Measurements from ENCODE around the gene PPP6R3.
"Not testable (repeated sequence)": the region's sequence is repeated elsewhere in the genome, so short reads cannot be mapped to it uniquely, and the experiment has no call there.

The PPP6R3 gene

GRCh38 chr11:68460741-68461574, at the start of gene PPP6R3:
Gene PPP6R3, plus strand, starts transcription at chr11:68460752. Its CDS starts 76,913 bp downstream, at chr11:68537665.
- DNase-seq, result no peak

- DNase-seq, result no peak
Measured at GRCh38 chr11:68411501-68411991, 49.0 kb upstream of the PPP6R3 start.

GRCh38 chr11:68412593-68413475, 47.7 kb upstream of the PPP6R3 start:
- DNase-seq, result no peak

- DNase-seq, result no peak
Measured at GRCh38 chr11:68413591-68413999, 47.0 kb upstream of the PPP6R3 start.

GRCh38 chr11:68414496-68415221, 45.9 kb upstream of the PPP6R3 start:
- DNase-seq, result no peak

- DNase-seq, result no peak
Measured at GRCh38 chr11:68416070-68416578, 44.4 kb upstream of the PPP6R3 start.

- no peak for DNase-seq
Measured at GRCh38 chr11:68418648-68419047, 41.9 kb upstream of the PPP6R3 start.

GRCh38 chr11:68420171-68420570, 40.4 kb upstream of the PPP6R3 start:
- no peak for DNase-seq

GRCh38 chr11:68423481-68423880, 37.1 kb upstream of the PPP6R3 start:
- DNase-seq, result no peak

- DNase-seq, result no peak
Measured at GRCh38 chr11:68424101-68424632, 36.4 kb upstream of the PPP6R3 start.

- no peak for DNase-seq
Measured at GRCh38 chr11:68424981-68425865, 35.3 kb upstream of the PPP6R3 start.

- DNase-seq, result no peak
Measured at GRCh38 chr11:68425866-68426380, 34.6 kb upstream of the PPP6R3 start.

GRCh38 chr11:68429661-68430060, 30.9 kb upstream of the PPP6R3 start:
- DNase-seq, result no peak

- no peak for DNase-seq
Measured at GRCh38 chr11:68430384-68430783, 30.2 kb upstream of the PPP6R3 start.

- DNase-seq, result no peak
Measured at GRCh38 chr11:68430801-68431200, 29.8 kb upstream of the PPP6R3 start.

GRCh38 chr11:68431984-68432645, 28.4 kb upstream of the PPP6R3 start:
- no peak for DNase-seq

- DNase-seq, result no peak
Measured at GRCh38 chr11:68432874-68433273, 27.7 kb upstream of the PPP6R3 start.

- DNase-seq, result no peak
Measured at GRCh38 chr11:68433541-68433940, 27.0 kb upstream of the PPP6R3 start.

- DNase-seq, result not testable (repeated sequence)
Measured at GRCh38 chr11:68434159-68434558, 26.4 kb upstream of the PPP6R3 start.

- no peak for DNase-seq
Measured at GRCh38 chr11:68436162-68436888, 24.2 kb upstream of the PPP6R3 start.
